ENCODE measurements around the gene PCDH1. TPM values are rescaled to one million over a fixed set of nuclear protein-coding genes. Genes with fewer than 3 reads are reported as not detected.

PCDH1 gene
- total and polyA plus RNA-seq, 2 donors (not counting 3 experiments of a cell fraction or from before 2014, with no cell fraction given): 113 to 136 TPM

GRCh38 chr5:141824717-141825116, 53.5 kb downstream of the PCDH1 start:
- Histone ChIP-seq H3K9ac (replicated peaks; ENCODE audit: extremely low read depth, insufficient read depth, low read length) (no peak overlapping the region), H3K36me3 (ENCODE audit: control insufficient read depth in 2 of 2, extremely low read depth in 1 of 2, insufficient read depth in 2 of 2, low read length in 2 of 2) (no peaks in the 10 kb centered on the region), H3K27ac (ENCODE audit: insufficient read depth, low read depth, low read length) (no peak overlapping the region), H3K4me2 (ENCODE audit: insufficient read depth, low read length) (no peak overlapping the region), H3K4me3 (replicated peaks in 1 of 3; ENCODE audit: insufficient read depth in 1 of 3, low read depth in 1 of 3, low read length in 3 of 3) (no peak overlapping the region), H3K9me1 (replicated peaks; ENCODE audit: control insufficient read depth, extremely low read depth, insufficient read depth, low read length) (no peaks in the 10 kb centered on the region), H3K9me3 (replicated peaks; ENCODE audit: control insufficient read depth, insufficient read depth, low read length) (no peaks in the 10 kb centered on the region), H3K4me1 (ENCODE audit: control insufficient read depth, extremely low read depth, insufficient read depth, low read length) (peaks cover 14% of the 10 kb centered on the region), H3K79me2 (ENCODE audit: control insufficient read depth, insufficient read depth, low read length) (no peaks in the 10 kb centered on the region), H4K20me1 (replicated peaks; ENCODE audit: control insufficient read depth, extremely low read depth, insufficient read depth, low read length) (no peaks in the 10 kb centered on the region), H2AFZ (ENCODE audit: low read depth, low read length) (no peak overlapping the region), H3K27me3 (ENCODE audit: control insufficient read depth in 2 of 2, insufficient read depth in 2 of 2, low read length in 2 of 2) (no peaks in the 10 kb centered on the region)
- ChIA-PET POLR2A (no interaction called here), CTCF (interaction anchor here (0.8 to 1.2 kb wide), 5 partner anchors 8 to 57 kb away, joined by 3 to 6 read pairs (median 4); no protein-coding TSS in a partner anchor)
- intact Hi-C loops (cut with micrococcal nuclease) (no loop called here), dilution Hi-C loops (cut with MboI; ENCODE audit: extremely low pct_ligation_motif_present, low sequenced_read_pairs) (no loop called here)
- no TSS peak for BruUV-seq (replicated peaks)
- TF ChIP-seq MAX (IDR thresholded peaks at IDR 0.05; ENCODE audit: insufficient read depth, insufficient read length) (no peak), EZH2 (IDR thresholded peaks at IDR 0.05; ENCODE audit: borderline replicate concordance, low read depth, low read length, severe bottlenecking) (no peak), POLR2A (IDR thresholded peaks at IDR 0.05; ENCODE audit: low read depth, low read length) (no peak), CTCF (IDR thresholded peaks at IDR 0.05; ENCODE audit: extremely low read depth in 1 of 2, insufficient read depth in 1 of 2, low read depth in 1 of 2, low read length in 2 of 2) (no peak), JUN (IDR thresholded peaks at IDR 0.05; ENCODE audit: borderline replicate concordance, insufficient read depth, insufficient read length, low read depth) (no peak), GATA2 (IDR thresholded peaks at IDR 0.05; ENCODE audit: insufficient read depth, insufficient read length, low read depth, low read length) (no peak), MYC (IDR thresholded peaks at IDR 0.05; ENCODE audit: low read depth, low read length) (no peak), POLR2AphosphoS5 (IDR thresholded peaks at IDR 0.05; ENCODE audit: insufficient read depth, low read depth, low read length) (no peak), FOS (IDR thresholded peaks at IDR 0.05; ENCODE audit: borderline replicate concordance, insufficient read depth, low read length) (no peak)
- FAIRE-seq (no peak), DNase-seq (ENCODE audit: low read depth, low spot score) (no peak)
